Measurements from ENCODE around the gene RMDN3. TPM values are rescaled to one million over a fixed set of nuclear protein-coding genes. Genes with fewer than 3 reads are reported as not detected.

RMDN3 gene
- total and polyA plus RNA-seq, 4 donors: 18.1 to 53.1 (median 40.3) TPM

- peak in 1 of 6 donors; percentile 6 for DNase-seq (ENCODE audit: low read depth in 4 of 6, low spot score in 6 of 6)
- no CpG with 5 or more reads among the region's 2 CpGs for WGBS (ENCODE audit: insufficient coverage)
Observed at GRCh38 chr15:40714144-40714543, 40.9 kb downstream of the RMDN3 start.

GRCh38 chr15:40706121-40706520 lies 48.9 kb downstream of the RMDN3 start:
- H3K27ac ChIP-seq (ENCODE audit: low read depth, low read length): no peak overlapping the region
- H3K9me3 ChIP-seq (ENCODE audit: control insufficient read depth, insufficient read depth, low read length): no peaks in the 10 kb centered on the region
- H3K36me3 ChIP-seq (ENCODE audit: control insufficient read depth, insufficient read depth, low read length): peaks cover 2% of the 10 kb centered on the region
- H3K4me1 ChIP-seq (ENCODE audit: control insufficient read depth, insufficient read depth, low read length): no peaks in the 10 kb centered on the region
- no peaks in the 10 kb centered on the region for H3K27me3 ChIP-seq (ENCODE audit: control insufficient read depth, insufficient read depth, low read length)
- H3K4me3 ChIP-seq (ENCODE audit: low read depth, low read length): no peak overlapping the region
- no peak for DNase-seq (ENCODE audit: low read depth in 4 of 6, low spot score in 6 of 6)
- no CpG with 5 or more reads among the region's 2 CpGs for WGBS (ENCODE audit: insufficient coverage)

More at GRCh38 chr15:40714144-40714543, 40.9 kb downstream of the RMDN3 start:
- no peaks in the 10 kb centered on the region for H3K9me3 ChIP-seq (ENCODE audit: control insufficient read depth, insufficient read depth, low read length)
- H3K4me3 ChIP-seq (ENCODE audit: low read depth, low read length): no peak overlapping the region
- H3K4me1 ChIP-seq (ENCODE audit: control insufficient read depth, insufficient read depth, low read length): no peaks in the 10 kb centered on the region
- no peak overlapping the region for H3K27ac ChIP-seq (ENCODE audit: low read depth, low read length)
- no peaks in the 10 kb centered on the region for H3K36me3 ChIP-seq (ENCODE audit: control insufficient read depth, insufficient read depth, low read length)
- H3K27me3 ChIP-seq (ENCODE audit: control insufficient read depth, insufficient read depth, low read length): no peaks in the 10 kb centered on the region

- H3K9me3 ChIP-seq (ENCODE audit: control insufficient read depth, insufficient read depth, low read length): no peaks in the 10 kb centered on the region
- peak in 2 of 6 donors; percentile 13 to 42 for DNase-seq (ENCODE audit: low read depth in 4 of 6, low spot score in 6 of 6)
- H3K27ac ChIP-seq (ENCODE audit: low read depth, low read length): no peak overlapping the region
- no peaks in the 10 kb centered on the region for H3K27me3 ChIP-seq (ENCODE audit: control insufficient read depth, insufficient read depth, low read length)
- no peaks in the 10 kb centered on the region for H3K4me1 ChIP-seq (ENCODE audit: control insufficient read depth, insufficient read depth, low read length)
- no peak overlapping the region for H3K4me3 ChIP-seq (ENCODE audit: low read depth, low read length)
- H3K36me3 ChIP-seq (ENCODE audit: control insufficient read depth, insufficient read depth, low read length): peaks cover 2% of the 10 kb centered on the region
- WGBS (ENCODE audit: insufficient coverage): no CpG with 5 or more reads among the region's 7 CpGs
Observed at GRCh38 chr15:40702077-40702476, 53.0 kb downstream of the RMDN3 start.

- 100% methylated on average over 5 of the region's 7 CpGs for WGBS (ENCODE audit: insufficient coverage)
- no peak overlapping the region for H3K4me3 ChIP-seq (ENCODE audit: low read depth, low read length)
- H3K27ac ChIP-seq (ENCODE audit: low read depth, low read length): no peak overlapping the region
- no peaks in the 10 kb centered on the region for H3K36me3 ChIP-seq (ENCODE audit: control insufficient read depth, insufficient read depth, low read length)
- H3K9me3 ChIP-seq (ENCODE audit: control insufficient read depth, insufficient read depth, low read length): no peaks in the 10 kb centered on the region
- H3K27me3 ChIP-seq (ENCODE audit: control insufficient read depth, insufficient read depth, low read length): no peaks in the 10 kb centered on the region
- peaks cover 21% of the 10 kb centered on the region for H3K4me1 ChIP-seq (ENCODE audit: control insufficient read depth, insufficient read depth, low read length)
- no peak for DNase-seq (ENCODE audit: low read depth in 4 of 6, low spot score in 6 of 6)
Observed at GRCh38 chr15:40697916-40698315, 57.1 kb downstream of the RMDN3 start.

- Histone ChIP-seq H3K4me1 (ENCODE audit: control insufficient read depth, insufficient read depth, low read length) (peaks cover 21% of the 10 kb centered on the region), H3K27me3 (ENCODE audit: control insufficient read depth, insufficient read depth, low read length) (no peaks in the 10 kb centered on the region), H3K9me3 (ENCODE audit: control insufficient read depth, insufficient read depth, low read length) (no peaks in the 10 kb centered on the region), H3K36me3 (ENCODE audit: control insufficient read depth, insufficient read depth, low read length) (no peaks in the 10 kb centered on the region), H3K27ac (ENCODE audit: low read depth, low read length) (no peak overlapping the region), H3K4me3 (ENCODE audit: low read depth, low read length) (no peak overlapping the region)
- WGBS (ENCODE audit: insufficient coverage): 94% methylated on average over 10 of the region's 11 CpGs
- no peak for DNase-seq (ENCODE audit: low read depth in 4 of 6, low spot score in 6 of 6)
Observed at GRCh38 chr15:40696228-40696627, 58.8 kb downstream of the RMDN3 start.

- WGBS (ENCODE audit: insufficient coverage): under 1% methylated on average over 22 of the region's 24 CpGs
- Histone ChIP-seq H3K27ac (ENCODE audit: low read depth, low read length) (no peak overlapping the region), H3K9me3 (ENCODE audit: control insufficient read depth, insufficient read depth, low read length) (no peaks in the 10 kb centered on the region), H3K27me3 (ENCODE audit: control insufficient read depth, insufficient read depth, low read length) (no peaks in the 10 kb centered on the region), H3K4me3 (ENCODE audit: low read depth, low read length) (peak overlapping the region; percentile 98), H3K36me3 (ENCODE audit: control insufficient read depth, insufficient read depth, low read length) (no peaks in the 10 kb centered on the region), H3K4me1 (ENCODE audit: control insufficient read depth, insufficient read depth, low read length) (peaks cover 21% of the 10 kb centered on the region)
- peak in 1 of 6 donors; percentile 5 for DNase-seq (ENCODE audit: low read depth in 4 of 6, low spot score in 6 of 6)
Observed at GRCh38 chr15:40695469-40695890, 59.6 kb downstream of the RMDN3 start.

GRCh38 chr15:40694688-40695468 lies 60.2 kb downstream of the RMDN3 start, which contains the start of gene RAD51:
Gene RAD51, plus strand, starts transcription at chr15:40695174. Its CDS starts 3,585 bp downstream, at chr15:40698759.
- DNase-seq (ENCODE audit: low read depth in 4 of 6, low spot score in 6 of 6): peak; percentile 83 to 98 (median 90)
- Histone ChIP-seq H3K4me3 (ENCODE audit: low read depth, low read length) (peak within 1 kb of the TSS; percentile 98), H3K9me3 (ENCODE audit: control insufficient read depth, insufficient read depth, low read length) (no peaks in the 10 kb centered on the region), H3K27me3 (ENCODE audit: control insufficient read depth, insufficient read depth, low read length) (no peaks in the 10 kb centered on the region), H3K4me1 (ENCODE audit: control insufficient read depth, insufficient read depth, low read length) (peaks cover 21% of the 10 kb centered on the region), H3K36me3 (ENCODE audit: control insufficient read depth, insufficient read depth, low read length) (no peaks in the 10 kb centered on the region), H3K27ac (ENCODE audit: low read depth, low read length) (peak within 1 kb of the TSS; percentile 100)
- WGBS (ENCODE audit: insufficient coverage): 0% methylated on average over 80 of the region's 81 CpGs

- WGBS (ENCODE audit: insufficient coverage): 35% methylated on average over 31 of the region's 31 CpGs
- peak in 1 of 6 donors; percentile 1 for DNase-seq (ENCODE audit: low read depth in 4 of 6, low spot score in 6 of 6)
- Histone ChIP-seq H3K36me3 (ENCODE audit: control insufficient read depth, insufficient read depth, low read length) (no peaks in the 10 kb centered on the region), H3K27ac (ENCODE audit: low read depth, low read length) (peak overlapping the region; percentile 100), H3K4me1 (ENCODE audit: control insufficient read depth, insufficient read depth, low read length) (peaks cover 21% of the 10 kb centered on the region), H3K27me3 (ENCODE audit: control insufficient read depth, insufficient read depth, low read length) (no peaks in the 10 kb centered on the region), H3K4me3 (ENCODE audit: low read depth, low read length) (peak overlapping the region; percentile 98), H3K9me3 (ENCODE audit: control insufficient read depth, insufficient read depth, low read length) (no peaks in the 10 kb centered on the region)
Observed at GRCh38 chr15:40693904-40694687, 61.0 kb downstream of the RMDN3 start.

- Histone ChIP-seq H3K27me3 (ENCODE audit: control insufficient read depth, insufficient read depth, low read length) (no peaks in the 10 kb centered on the region), H3K4me3 (ENCODE audit: low read depth, low read length) (no peak overlapping the region), H3K9me3 (ENCODE audit: control insufficient read depth, insufficient read depth, low read length) (no peaks in the 10 kb centered on the region), H3K27ac (ENCODE audit: low read depth, low read length) (no peak overlapping the region), H3K36me3 (ENCODE audit: control insufficient read depth, insufficient read depth, low read length) (no peaks in the 10 kb centered on the region), H3K4me1 (ENCODE audit: control insufficient read depth, insufficient read depth, low read length) (peaks cover 21% of the 10 kb centered on the region)
- WGBS (ENCODE audit: insufficient coverage): 100% methylated on average over 3 of the region's 4 CpGs
- DNase-seq (ENCODE audit: low read depth in 4 of 6, low spot score in 6 of 6): no peak
Observed at GRCh38 chr15:40691737-40692136, 63.3 kb downstream of the RMDN3 start.
